HG03139 (cell line): ENCODE results near the gene CRIM1.

Source experiments
- ATAC-seq: cut with Tn5 transposase; IDR thresholded peaks from one replicate; pipeline ENCODE4 v1.9.1; 2021; ENCODE audit not compliant: unreplicated experiment

The CRIM1 gene

DNA sequence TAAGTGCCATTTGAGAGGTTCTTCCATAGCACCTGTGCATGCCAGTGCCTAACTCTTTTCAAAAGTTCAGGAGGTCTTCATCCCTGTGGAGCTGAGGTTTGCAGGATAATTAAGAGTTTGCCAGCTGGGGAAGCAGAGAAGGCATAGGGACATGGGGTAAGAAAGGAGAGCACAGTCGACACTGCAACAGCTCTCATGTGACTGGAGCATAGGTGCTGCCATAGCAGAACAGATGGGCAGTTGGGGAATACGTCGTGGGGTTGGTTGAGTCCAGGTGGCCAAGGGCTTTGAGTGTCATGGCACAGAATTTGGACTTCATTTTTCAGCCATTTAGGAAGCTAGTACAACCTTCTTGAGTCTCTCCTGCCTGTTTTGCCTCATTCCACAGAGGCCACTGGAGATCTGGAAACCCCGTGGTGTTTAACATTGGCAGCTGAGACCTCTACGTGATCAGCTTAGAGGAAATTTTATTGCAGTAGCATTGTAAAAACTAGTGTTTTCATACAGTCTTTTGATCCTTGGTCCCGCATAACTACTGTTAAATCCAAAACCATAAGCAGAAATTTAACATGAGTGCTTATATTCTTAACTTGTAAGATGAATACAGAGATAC is 65.1 kb downstream of the CRIM1 start:
- ATAC-seq, result no peak

DNA sequence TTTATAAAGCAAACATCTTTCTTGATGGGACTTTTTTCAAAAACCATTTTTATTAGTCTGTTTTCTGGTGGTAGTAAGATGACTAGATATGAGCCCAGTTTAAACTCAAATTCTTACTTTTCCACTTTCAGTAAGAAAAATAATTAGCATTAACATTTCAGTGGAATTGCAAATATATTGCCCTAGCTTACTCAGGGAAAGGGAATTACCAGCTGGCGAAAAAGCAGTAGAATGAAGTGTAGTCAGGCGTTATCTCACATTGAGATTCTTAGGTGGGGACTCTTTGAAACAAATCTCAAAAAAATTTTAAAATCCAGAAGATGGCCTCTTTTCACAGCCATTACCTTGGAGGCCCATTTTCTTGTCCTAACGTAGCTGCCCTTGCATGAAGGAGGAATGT is 65.8 kb downstream of the CRIM1 start:
- no peak for ATAC-seq

DNA sequence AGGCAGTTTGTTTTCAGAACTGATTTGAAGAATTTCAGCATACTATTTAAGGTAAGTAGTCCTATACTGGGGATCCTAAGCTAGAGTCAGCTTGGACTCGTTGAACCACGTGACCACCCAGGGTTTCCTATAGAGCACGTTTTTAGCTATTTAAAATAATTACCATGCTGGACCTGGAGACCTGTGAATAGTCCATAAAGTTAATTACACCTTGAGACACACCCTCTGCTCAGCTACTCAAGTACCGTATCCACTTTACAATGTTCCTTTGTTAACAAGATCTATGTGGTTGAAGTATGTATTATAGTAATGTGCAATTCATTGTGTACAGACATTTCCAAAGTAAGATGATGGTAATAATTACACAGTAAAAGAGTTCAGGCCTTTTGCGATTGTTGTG is 67.6 kb downstream of the CRIM1 start:
- no peak for ATAC-seq

DNA sequence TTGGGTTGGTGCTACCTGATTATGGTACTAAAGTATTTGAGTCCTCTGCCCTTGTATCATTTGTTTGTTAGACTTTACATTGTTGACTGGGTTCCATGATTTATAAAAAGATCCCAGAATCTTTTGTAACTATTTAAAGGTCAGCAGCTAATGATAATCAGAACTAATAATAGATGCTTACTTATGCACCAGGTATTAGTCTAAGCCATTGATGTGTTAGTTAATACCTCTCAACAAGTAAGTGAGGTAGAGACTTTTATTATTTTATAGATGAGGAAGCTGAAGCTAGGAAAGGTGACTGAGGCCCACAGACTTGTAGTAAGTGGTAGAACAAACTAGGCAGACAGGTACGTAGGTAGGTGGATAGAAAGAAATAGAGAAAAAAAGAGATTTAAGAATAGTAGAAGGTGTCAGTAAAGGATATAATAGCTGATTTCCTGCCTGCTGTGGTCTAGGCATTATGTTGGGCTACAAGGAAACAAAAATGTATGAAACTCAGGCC is 68.1 kb downstream of the CRIM1 start:
- ATAC-seq, result no peak

DNA sequence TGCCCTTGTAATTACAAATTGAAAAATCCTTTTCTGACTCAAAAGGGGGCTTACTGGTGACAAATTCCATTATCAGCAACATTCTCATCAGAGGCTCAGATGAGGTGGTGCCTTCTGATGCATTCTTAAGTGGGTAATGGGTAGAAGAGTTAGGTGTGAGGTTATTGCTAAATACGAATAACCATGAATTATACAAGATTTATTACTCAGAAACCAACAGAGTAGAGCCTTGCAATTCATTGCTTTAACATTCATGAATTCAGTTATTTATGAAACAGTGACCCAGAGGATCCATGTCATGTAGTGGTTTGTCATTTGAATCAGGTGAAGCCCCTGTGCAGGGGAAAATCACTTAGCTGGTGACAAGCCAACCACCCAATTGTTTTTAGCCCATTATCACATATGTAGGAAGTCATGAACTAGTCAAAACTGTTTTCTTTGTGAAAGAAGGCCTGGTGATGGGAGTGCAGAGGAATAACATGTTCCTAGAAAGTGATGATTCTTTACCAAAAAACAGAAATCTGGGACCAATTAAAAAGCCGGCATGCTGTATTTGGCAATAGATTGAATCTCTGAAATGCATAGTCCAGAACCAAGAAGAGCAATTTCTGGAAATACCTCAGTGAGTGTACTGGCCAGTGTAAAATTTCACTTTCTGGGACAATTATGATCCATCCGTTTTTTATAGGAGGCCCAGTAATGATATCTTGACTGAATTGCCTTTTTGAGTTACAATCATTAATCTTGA is 70.2 kb downstream of the CRIM1 start:
- ATAC-seq, result no peak

DNA sequence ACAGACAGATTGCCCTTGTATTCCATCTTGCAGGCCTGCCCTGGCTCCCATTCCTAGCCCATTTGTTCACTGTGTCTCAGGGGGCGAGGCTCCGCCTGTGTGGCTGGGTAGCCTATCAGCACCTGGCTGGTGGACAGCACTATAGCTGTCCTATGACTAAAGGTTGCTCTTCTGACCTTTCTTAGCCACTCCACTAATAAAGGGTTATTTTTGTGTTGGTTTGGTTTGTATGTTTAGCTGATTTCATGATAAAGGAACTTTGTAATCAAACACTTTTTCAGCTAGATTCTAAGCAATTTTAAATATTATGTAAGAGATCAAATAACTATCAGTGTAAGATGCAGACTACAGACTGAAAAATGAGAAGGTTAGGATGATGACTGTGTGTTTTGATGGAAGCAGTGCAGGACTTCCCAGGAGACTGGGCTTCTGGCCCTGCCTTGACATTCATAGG is 72.2 kb downstream of the CRIM1 start:
- ATAC-seq, result no peak

DNA sequence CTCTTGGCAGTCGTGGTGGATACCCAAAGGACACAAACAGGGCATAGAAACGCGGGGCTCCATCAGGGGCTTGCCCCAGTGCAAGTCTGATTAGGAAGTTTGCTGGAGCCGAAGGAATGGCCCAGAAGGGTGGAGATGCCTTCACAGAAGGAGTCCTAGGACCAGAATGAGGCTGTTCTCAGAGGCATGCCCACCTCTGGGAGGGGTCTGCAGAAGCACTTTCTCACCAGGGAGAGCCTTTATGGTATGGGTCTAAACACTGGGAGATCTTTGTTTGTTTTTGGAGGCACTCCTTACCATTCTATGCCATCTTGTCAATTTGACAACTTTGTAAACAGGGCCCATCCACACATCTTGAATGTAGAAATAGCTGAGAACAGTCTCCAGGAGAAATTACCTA is 75.0 kb downstream of the CRIM1 start:
- ATAC-seq, result no peak

DNA sequence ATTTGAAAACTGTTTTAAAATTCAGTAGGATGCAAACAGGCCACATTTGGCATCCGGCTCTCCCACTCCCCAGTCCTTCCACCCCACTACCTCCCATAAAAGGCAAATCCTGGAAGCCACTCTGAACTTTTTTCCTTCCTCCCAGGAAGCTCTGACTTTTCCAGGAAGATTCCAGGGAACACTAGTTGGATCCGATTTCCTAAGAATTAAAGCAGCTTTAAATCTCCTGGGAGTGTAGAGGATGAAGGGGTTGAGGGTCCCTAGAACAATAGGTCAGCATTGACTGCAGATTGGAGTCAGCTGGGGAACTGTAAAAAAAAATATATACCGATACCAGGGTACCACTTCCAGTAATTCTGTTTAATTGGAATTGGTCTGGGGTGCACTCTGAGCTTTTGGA is 76.9 kb downstream of the CRIM1 start:
- no peak for ATAC-seq

DNA sequence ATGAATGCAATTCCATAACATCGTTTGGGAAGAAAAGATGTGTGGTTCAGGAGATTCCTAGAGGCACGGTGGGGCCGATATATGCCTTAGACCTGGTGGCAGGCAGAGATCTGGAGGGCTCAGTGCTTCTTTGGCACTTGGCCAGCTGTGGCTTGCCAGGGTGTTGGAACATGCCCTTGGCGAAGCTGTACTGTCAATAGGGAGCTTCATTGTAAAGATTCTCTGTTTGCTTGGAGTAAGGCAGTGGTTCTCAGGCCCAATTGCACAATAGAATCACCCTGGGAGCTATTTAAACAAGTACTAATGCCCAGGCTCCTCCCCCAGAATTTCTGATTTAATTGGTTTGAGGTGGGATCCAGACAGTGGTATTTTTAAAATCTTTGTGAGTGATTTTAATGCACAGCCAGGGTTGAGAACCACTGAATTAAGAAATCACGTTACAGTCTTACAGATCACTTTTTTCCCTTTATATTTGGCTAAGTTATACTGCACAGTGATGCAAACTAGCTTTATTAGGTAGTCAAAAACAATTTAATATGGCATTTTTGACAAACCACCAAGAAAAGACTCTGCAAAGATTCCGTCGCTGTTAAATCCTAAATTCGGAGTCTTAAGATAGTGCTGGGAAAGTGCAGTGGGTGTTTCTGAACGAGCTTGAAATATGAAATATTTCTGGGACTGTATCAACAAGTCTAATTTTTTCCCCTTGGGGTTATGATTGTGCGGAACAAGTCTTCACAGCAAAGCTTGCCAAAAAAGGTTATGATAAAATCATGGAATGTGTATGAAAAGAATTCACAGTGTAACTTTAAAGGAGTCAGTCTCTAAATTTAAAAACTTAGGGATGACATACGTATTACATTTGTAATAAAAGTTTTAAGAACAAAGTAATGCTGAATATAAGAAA is 78.0 kb downstream of the CRIM1 start:
- no peak for ATAC-seq

DNA sequence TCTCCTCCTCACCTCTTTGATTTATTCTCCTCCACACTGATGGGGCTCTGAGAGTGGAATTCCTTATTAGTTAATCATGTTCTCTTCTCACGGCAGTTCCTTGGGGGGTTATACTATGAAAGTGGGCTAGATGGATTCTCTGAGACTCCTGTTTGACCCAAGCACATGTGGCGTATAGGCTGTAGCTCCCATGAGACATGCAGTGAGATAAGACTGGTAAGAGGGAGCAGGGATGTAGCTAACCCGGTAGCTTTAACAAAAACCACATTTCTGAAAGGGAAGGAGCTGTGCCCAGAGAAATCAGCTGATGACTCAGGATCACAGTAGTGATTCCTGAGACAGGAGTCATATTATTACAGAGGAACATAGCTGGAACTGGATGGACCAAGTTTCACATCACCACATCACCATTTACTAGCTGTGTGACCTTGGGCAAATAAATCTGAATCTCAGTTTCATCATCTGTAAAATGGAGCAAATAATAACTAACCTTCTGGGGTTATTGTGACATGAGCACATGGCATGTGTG is 82.9 kb downstream of the CRIM1 start:
- no peak for ATAC-seq

DNA sequence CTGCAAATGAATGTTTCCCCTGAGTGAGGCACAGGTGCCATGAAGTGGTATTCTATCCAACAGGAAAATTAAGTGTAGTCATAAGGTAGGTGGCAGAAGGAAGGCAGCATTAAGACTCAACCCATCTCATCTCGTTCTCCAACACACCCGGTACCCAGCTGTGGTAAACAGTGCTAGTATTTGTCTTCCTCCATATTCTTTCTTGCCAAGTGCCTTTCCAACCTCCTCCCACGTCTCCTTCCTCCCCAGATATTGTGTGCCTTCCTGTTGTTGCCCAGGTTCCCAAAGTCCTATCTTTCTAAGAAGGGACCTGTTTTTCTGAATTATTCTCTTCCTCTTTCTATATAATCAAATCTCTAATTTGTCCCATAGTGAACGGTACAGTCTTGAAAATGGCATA is 83.5 kb downstream of the CRIM1 start:
- no peak for ATAC-seq

DNA sequence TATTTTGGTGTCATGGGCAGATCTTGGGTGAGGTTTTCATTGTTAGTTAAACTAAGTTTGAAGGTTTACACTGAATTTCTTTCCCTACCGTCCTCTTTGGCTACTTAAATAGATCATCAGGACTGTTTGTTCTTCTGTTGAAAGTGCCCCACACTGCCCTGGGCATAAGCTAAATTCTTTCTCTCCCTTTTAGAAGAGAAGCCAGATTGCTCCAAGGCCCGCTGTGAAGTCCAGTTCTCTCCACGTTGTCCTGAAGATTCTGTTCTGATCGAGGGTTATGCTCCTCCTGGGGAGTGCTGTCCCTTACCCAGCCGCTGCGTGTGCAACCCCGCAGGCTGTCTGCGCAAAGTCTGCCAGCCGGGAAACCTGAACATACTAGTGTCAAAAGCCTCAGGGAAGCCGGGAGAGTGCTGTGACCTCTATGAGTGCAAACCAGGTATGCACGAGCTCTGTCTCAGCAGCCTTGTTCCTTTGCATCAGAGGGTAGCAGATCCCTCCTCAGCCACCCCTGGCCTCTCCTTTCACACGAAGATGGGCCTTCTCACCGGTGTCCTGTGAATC is 85.6 kb downstream of the CRIM1 start:
- ATAC-seq, result no peak

DNA sequence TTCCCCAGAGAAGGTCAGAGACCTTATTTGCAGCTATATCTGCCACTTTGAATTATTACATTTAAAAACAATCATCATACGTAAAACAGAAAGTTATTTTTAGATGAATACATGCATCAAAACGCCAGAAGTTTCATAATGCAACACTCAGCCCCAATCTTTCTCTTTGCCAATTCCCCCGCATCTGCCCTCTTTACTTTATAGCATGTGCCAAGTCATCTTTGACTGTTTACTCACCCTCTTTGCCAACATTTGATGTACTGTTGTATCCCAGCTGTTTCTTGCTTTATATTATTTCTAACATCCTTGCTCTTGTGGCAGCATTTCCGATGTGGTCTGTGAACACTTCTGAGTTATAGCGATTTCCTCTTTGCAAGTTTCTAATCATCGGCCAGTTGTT is 86.2 kb downstream of the CRIM1 start:
- ATAC-seq, result no peak

DNA sequence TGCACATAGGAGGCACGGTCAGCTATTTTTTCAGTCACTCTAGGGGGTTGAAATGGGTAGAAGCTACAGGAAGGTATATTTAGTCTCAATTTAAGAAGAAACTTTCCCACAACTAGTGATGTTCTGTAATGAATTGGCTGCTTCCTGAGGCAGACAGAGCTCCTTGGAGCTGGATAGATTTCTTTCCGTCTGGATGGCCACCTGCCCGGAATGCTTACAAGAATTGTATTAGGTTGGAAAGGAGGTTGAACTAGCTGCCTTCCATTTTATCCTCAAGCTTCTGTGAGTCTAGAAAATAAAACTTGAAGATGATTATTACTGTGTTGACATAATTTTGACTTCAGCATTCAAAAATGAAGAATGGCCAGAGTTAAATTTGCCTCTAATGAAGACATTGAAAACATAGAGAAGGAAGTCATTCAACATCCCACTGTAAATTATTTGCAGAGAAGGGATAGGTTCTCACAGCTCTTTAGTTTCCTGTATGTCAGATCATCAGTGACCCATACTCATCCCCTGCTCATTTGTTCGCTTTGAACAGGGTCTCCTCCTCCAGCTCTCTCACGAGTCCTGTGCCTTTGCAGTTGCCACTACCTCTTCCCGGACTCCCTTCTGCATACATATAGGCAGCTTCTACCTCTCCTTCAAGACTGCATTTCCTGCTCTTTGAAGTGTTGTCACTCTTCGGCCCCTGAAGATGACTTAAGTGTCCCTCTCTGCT is 88.8 kb downstream of the CRIM1 start:
- no peak for ATAC-seq

DNA sequence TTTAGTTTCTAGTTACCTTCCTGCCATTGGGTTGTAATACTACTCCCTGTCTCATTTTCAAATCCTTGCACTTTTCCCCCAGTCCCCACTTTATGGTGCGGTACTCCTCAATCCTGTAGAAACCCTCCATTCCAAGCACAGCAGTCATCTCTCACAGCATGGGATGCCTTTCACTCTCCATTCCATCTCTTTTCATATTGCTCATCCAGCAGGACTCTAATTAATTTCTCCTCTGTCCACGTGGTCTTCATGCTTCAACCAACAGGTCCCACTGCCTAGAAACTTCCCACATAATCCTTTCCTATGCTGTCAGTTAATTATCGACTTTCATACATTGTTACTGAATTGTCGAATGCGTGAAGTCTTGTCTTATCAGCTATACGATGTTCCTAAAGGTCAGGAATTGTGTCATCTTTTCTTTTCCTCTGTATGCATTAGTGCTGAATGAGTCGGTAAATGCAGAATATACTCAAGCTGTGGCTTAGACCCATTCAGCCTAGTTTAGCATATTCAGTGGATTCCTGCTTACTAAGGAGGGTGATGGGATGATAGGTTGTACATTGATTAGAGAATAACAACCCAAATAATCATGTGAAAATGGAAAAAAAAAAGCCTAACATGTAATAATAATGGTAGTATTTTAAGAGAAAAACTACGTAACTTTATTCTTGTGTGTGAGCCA is 89.7 kb downstream of the CRIM1 start:
- no peak for ATAC-seq

DNA sequence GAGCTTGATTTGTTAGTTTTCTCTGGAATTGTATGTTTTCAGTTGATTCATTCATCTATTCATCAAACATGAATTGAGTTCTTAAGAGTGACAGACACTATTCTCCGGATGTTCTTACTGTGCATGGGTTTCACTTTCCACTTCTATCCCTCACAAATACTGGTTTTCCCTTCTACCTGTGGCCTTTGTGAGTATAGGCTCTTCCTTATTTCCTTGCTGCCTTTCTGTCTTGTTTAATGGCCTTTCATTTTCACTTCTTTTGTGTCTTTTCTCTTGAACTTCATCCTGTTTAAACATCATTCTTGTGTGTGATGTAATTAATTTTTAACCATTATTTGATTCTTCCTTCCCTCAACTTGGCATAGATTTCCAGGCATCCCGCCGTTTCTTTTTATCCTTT is 90.7 kb downstream of the CRIM1 start:
- no peak for ATAC-seq

DNA sequence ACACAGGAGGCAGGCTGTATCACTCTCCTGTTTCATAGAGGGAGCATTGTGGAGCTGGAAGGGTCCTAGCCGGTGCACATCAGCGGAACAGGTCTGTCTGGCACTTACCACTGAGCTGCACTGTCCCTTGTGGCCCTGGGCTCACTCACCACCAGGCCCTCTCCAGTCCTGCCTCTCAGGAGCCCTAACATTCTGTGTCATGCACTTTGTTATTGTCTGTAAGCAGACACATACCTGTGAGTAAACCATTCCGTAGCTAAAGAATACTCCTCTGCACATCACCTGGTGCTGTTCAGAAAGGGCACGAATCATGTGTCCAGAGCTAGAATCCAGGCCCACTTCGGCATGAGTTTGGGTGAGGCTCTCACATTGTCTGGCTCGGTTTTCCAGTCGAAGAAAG is 93.6 kb downstream of the CRIM1 start:
- ATAC-seq, result no peak

DNA sequence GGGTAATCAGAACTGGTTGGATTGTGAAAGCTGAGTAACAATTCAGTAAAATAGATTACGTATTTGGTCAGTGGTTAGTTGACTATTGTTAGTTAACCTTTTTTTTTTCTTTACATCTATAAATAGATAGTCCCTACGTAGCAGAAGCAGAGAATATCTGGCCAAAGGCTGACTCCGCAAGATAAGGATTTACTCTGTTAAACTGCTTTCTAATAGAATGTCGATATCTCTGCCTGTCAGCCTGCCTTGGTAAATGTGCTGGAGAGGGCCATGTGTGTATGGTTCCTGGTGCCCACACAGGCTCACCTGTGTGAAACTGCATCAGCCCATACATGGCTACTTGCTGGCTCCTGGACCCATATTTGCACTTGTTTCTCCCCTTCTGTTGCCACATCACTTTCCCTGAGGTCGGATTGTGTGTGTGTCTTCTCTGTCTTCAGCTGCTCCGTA is 94.4 kb downstream of the CRIM1 start:
- no peak for ATAC-seq

DNA sequence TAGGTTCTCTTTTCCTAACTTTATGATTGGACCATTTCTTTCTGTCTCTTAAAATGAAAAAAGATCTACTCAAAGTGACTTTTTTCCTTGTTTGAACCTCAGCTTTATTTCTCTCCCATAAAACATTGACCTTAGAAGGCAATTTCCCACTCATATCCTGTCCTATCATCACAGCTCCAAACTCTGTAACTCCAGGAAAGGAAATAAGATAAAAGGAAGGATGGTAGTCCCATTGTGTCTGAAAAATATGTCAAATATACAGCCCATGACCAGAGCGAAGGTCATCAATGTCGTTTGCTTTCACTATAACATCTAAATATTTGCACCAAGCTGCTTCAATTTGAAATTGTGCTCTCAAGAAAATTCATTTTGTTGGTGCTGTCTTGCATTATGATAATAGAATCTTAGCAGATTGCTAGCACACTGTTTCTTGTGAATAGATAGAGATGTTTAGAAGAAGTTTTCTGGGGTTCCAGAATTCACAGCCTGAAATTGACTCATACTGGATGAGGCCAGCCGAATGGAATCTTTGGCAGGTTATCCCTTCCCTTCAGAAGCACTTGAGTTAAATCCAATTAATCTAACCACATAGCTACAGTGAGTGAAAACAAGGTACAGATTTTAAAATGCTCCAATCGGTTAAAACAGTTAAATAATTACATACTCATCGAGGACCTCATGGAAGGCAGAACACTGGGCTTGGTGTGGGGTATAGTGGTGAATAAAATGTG is 95.1 kb downstream of the CRIM1 start:
- ATAC-seq, result no peak
